HepG2 (cell line): ENCODE measurements around the gene CFL1. TPM values are rescaled to one million over a fixed set of nuclear protein-coding genes. Genes with fewer than 3 reads are reported as not detected.

Experiments
- ATAC-seq: fragments of 200-7000 bp; cut with Tn5 transposase; 3 replicates; pipeline ENCODE4 v1.9.1; 2020; ENCODE audit warnings: mild to moderate bottlenecking, moderate library complexity
- BruUV-seq: library from RNA; stranded (reverse); fragments of 400-500 nt; replicated peaks from 2 replicates; lab custom pipeline; 2021; lab: Mats Ljungman, UMichigan
- CTCF ChIA-PET: fragments of 300-600 bp; formaldehyde crosslinking; extraction: SDS; loops from one replicate; lab custom pipeline; 2021; ENCODE audit warnings: low total read pairs, inconsistent platforms, low intra/inter-chr PET ratio; lab: Yijun Ruan, JAX
- POLR2A ChIA-PET: fragments of 350-600 bp; sonication (Branson Sonifier 250); formaldehyde crosslinking; loops from one replicate; lab custom pipeline; 2020; ENCODE audit warnings: antibody characterized with exemption, inconsistent platforms; lab: Yijun Ruan, JAX
- DNase-seq: peaks from one replicate; pipeline ENCODE4 v3.0.0-alpha.2; 2015; ENCODE audit warnings: low spot score
- FAIRE-seq: peaks from 3 replicates; lab custom pipeline; 2011; peaks lifted over from hg19 to GRCh38; lab: Jason Lieb, UNC
- H2AFZ ChIP-seq: one replicate; pipeline ENCODE4 v1.6.1; 2011; ENCODE audit warnings: low read length, inconsistent platforms
- H3K27ac ChIP-seq: fragments of 300-600 bp; 3 replicates; pipeline ENCODE4 v1.8.0; 2011; ENCODE audit warnings: mixed run types, mild to moderate bottlenecking, mixed read lengths, low read length, inconsistent platforms; ENCODE audit not compliant: insufficient read depth; ENCODE audit errors: extremely low read length
- H3K27me3 ChIP-seq, 2 experiments: fragments of 200-600 bp in 1 of 2; 2 replicates in 1 of 2; 3 replicates in 1 of 2; pipeline versions ENCODE4 v1.6.0 to v1.8.0; 2011; ENCODE audit warnings: low read length in 2 of 2, mild to moderate bottlenecking in 2 of 2, moderate library complexity in 2 of 2, inconsistent platforms in 1 of 2; ENCODE audit not compliant: insufficient read depth in 2 of 2, control insufficient read depth in 1 of 2
- H3K36me3 ChIP-seq, 2 experiments: fragments of 200-600 bp in 1 of 2; replicated peaks in 1 of 2; 2 replicates in 1 of 2; 3 replicates in 1 of 2; pipeline versions ENCODE4 v1.5.1 to v1.8.0; 2011; ENCODE audit warnings: low read length in 2 of 2, inconsistent platforms in 1 of 2; ENCODE audit not compliant: insufficient read depth in 2 of 2, control insufficient read depth in 1 of 2
- H3K4me1 ChIP-seq: 2 replicates; pipeline ENCODE4 v1.5.1; 2012; ENCODE audit warnings: low read length, inconsistent platforms; ENCODE audit not compliant: insufficient read depth
- H3K4me2 ChIP-seq: 2 replicates; pipeline ENCODE4 v1.6.0; 2011; ENCODE audit warnings: low read depth, low read length, inconsistent platforms
- H3K4me3 ChIP-seq, 3 experiments: fragments of 200-600 bp in 1 of 3; sonication (generic), shearing (Covaris generic) in 1 of 3; replicated peaks in 1 of 3; 2 replicates each; pipeline ENCODE4 v1.5.1; 2011 to 2016; ENCODE audit warnings: low read length in 3 of 3, inconsistent platforms in 2 of 3, low read depth in 2 of 3, mild to moderate bottlenecking in 2 of 3, control low read depth in 1 of 3, mixed read lengths in 1 of 3; ENCODE audit not compliant: insufficient read depth in 1 of 3
- H3K79me2 ChIP-seq: one replicate; pipeline ENCODE4 v1.6.1; 2011; ENCODE audit warnings: low read length, inconsistent platforms; ENCODE audit not compliant: insufficient read depth
- H3K9ac ChIP-seq: 2 replicates; pipeline ENCODE4 v1.6.0; 2011; ENCODE audit warnings: mild to moderate bottlenecking, low read depth, low read length, inconsistent platforms; ENCODE audit not compliant: insufficient read depth
- H3K9me3 ChIP-seq: 2 replicates; pipeline ENCODE4 v1.5.1; 2012; ENCODE audit warnings: mild to moderate bottlenecking, low read length
- H4K20me1 ChIP-seq: 2 replicates; pipeline ENCODE4 v1.6.0; 2011; ENCODE audit warnings: inconsistent platforms, mild to moderate bottlenecking, low read length, moderate library complexity; ENCODE audit not compliant: insufficient read depth
- CBX5 ChIP-seq: sonication (generic); formaldehyde crosslinking; IDR thresholded peaks from 2 replicates; pipeline ENCODE4 v1.4.0; 2020; ENCODE audit warnings: missing genetic modification reagents, borderline replicate concordance
- DR1 ChIP-seq: sonication (generic); formaldehyde crosslinking; IDR thresholded peaks from 2 replicates; pipeline ENCODE4 v1.8.0; 2021; ENCODE audit warnings: mild to moderate bottlenecking, missing genetic modification reagents, inconsistent platforms
- EED ChIP-seq: sonication (generic); formaldehyde crosslinking; IDR thresholded peaks from 2 replicates; pipeline ENCODE4 v1.5.0; 2020; ENCODE audit warnings: mild to moderate bottlenecking, missing genetic modification reagents
- GATA4 ChIP-seq: sonication (generic); IDR thresholded peaks from 2 replicates; pipeline ENCODE4 v1.6.1; 2016; ENCODE audit warnings: antibody characterized with exemption, low read depth, borderline replicate concordance
- HMGA1 ChIP-seq: sonication (generic); formaldehyde crosslinking; conservative IDR thresholded peaks from 2 replicates; pipeline ENCODE4 v1.4.0; 2020; ENCODE audit warnings: missing genetic modification reagents
- MAX ChIP-seq: IDR thresholded peaks from 2 replicates; pipeline ENCODE4 v1.6.1; 2012; ENCODE audit warnings: inconsistent platforms
- NONO ChIP-seq, 2 experiments: fragments of 450-650 bp in 1 of 2; sonication (generic) in 1 of 2; formaldehyde crosslinking in 1 of 2; IDR thresholded peaks in 1 of 2; conservative IDR thresholded peaks in 1 of 2; 2 replicates each; pipeline versions ENCODE4 v1.6.1 to v1.8.0; 2017 to 2022; ENCODE audit warnings: mild to moderate bottlenecking in 1 of 2, missing genetic modification reagents in 1 of 2, moderate library complexity in 1 of 2
- NPAS2 ChIP-seq: sonication (generic); formaldehyde crosslinking; IDR thresholded peaks from 2 replicates; pipeline ENCODE4 v1.8.0; 2022; ENCODE audit warnings: mild to moderate bottlenecking, missing genetic modification reagents, borderline replicate concordance
- PAWR ChIP-seq: sonication (generic); formaldehyde crosslinking; IDR thresholded peaks from 2 replicates; pipeline ENCODE4 v1.4.0; 2020; ENCODE audit warnings: missing genetic modification reagents, mild to moderate bottlenecking, borderline replicate concordance
- RELA ChIP-seq: sonication (generic); formaldehyde crosslinking; IDR thresholded peaks from 2 replicates; pipeline ENCODE4 v1.4.0; 2020; ENCODE audit warnings: missing genetic modification reagents
- RFXANK ChIP-seq: IDR thresholded peaks from 2 replicates; pipeline ENCODE4 v1.6.1; 2016
- RXRB ChIP-seq: IDR thresholded peaks from 2 replicates; pipeline ENCODE4 v1.6.1; 2016; ENCODE audit warnings: borderline replicate concordance, missing genetic modification reagents, missing compliant biosample characterization
- TGIF2 ChIP-seq: IDR thresholded peaks from 2 replicates; pipeline ENCODE4 v1.6.1; 2016; ENCODE audit warnings: control low read depth, missing compliant biosample characterization
- TP53 ChIP-seq: sonication (generic); formaldehyde crosslinking; conservative IDR thresholded peaks from 2 replicates; pipeline ENCODE4 v1.4.0; 2020; ENCODE audit warnings: missing genetic modification reagents
- TSC22D2 ChIP-seq: sonication (generic); formaldehyde crosslinking; IDR thresholded peaks from 2 replicates; pipeline ENCODE4 v1.5.1; 2020; ENCODE audit warnings: missing genetic modification reagents, mild to moderate bottlenecking, borderline replicate concordance
- ZNF234 ChIP-seq: sonication (generic); formaldehyde crosslinking; conservative IDR thresholded peaks from 2 replicates; pipeline ENCODE4 v1.5.1; 2020; ENCODE audit warnings: mild to moderate bottlenecking, missing genetic modification reagents
- ZNF30 ChIP-seq: sonication (generic); formaldehyde crosslinking; IDR thresholded peaks from 2 replicates; pipeline ENCODE4 v1.5.0; 2020; ENCODE audit warnings: mild to moderate bottlenecking, missing genetic modification reagents
- ZNF326 ChIP-seq: sonication (generic); formaldehyde crosslinking; IDR thresholded peaks from 2 replicates; pipeline ENCODE4 v1.4.0; 2020; ENCODE audit warnings: missing genetic modification reagents, borderline replicate concordance
- ZNF33A ChIP-seq: sonication (generic); formaldehyde crosslinking; IDR thresholded peaks from 2 replicates; pipeline ENCODE4 v1.5.1; 2020; ENCODE audit warnings: missing genetic modification reagents, mild to moderate bottlenecking, moderate library complexity, borderline replicate concordance
- ZNF430 ChIP-seq: sonication (generic); formaldehyde crosslinking; IDR thresholded peaks from 2 replicates; pipeline ENCODE4 v1.9.0; 2021; ENCODE audit warnings: mild to moderate bottlenecking, missing genetic modification reagents
- ZNF562 ChIP-seq: sonication (generic); formaldehyde crosslinking; IDR thresholded peaks from 2 replicates; pipeline ENCODE4 v1.8.0; 2022; ENCODE audit warnings: missing genetic modification reagents, borderline replicate concordance
- ZNF720 ChIP-seq: sonication (generic); formaldehyde crosslinking; IDR thresholded peaks from 2 replicates; pipeline ENCODE4 v1.4.0; 2020; ENCODE audit warnings: missing genetic modification reagents
- ZNF746 ChIP-seq: sonication (generic); formaldehyde crosslinking; IDR thresholded peaks from 2 replicates; pipeline ENCODE4 v1.8.0; 2022; ENCODE audit warnings: mild to moderate bottlenecking, missing genetic modification reagents
- ZSCAN20 ChIP-seq: sonication (generic); formaldehyde crosslinking; IDR thresholded peaks from 2 replicates; pipeline ENCODE4 v1.4.0; 2020; ENCODE audit warnings: missing genetic modification reagents, mild to moderate bottlenecking, borderline replicate concordance
- WGBS: methylation state at CpG from one replicate; pipeline ENCODE4 v1.1.6; 2017; ENCODE audit warnings: low lambda C conversion rate; 5-methylcytosine and 5-hydroxymethylcytosine counted together
- in situ Hi-C: cut with HindIII; loops from 2 replicates; pipeline ENCODE4 v1.10.0; 2017; ENCODE audit warnings: low pct_unique_long_range_greater_than_20kb; ENCODE audit not compliant: extremely low pct_ligation_motif_present
- intact Hi-C: fragments of 100-400 bp; cut with micrococcal nuclease; formaldehyde crosslinking; loops from one replicate; pipeline ENCODE4 v1.10.0; 2022; ENCODE audit not compliant: unreplicated experiment
- polyA plus RNA-seq, 8 experiments: library from polyadenylated mRNA; depleted of rRNA in 3 of 8; stranded (reverse) in 7 of 8; unstranded in 1 of 8; fragments of >200 nt; fragmentation: Illumina TruSeq in 4 of 8; extraction: Trizol in 4 of 8; gene quantifications; 2 replicates each; pipeline versions ENCODE4 v1.2.1 to v1.2.3, GENCODE V29; 2011 to 2016; ENCODE audit warnings: low read depth in 4 of 8, missing spikeins in 1 of 8, mixed read lengths in 1 of 8; ENCODE audit not compliant: insufficient read depth in 1 of 8
- total RNA-seq, 5 experiments: library from RNA; depleted of rRNA; stranded (reverse); fragments of >200 nt; fragmentation: Illumina TruSeq; extraction: Trizol; gene quantifications; 2 replicates each; pipeline ENCODE4 v1.2.3, GENCODE V29; 2016; ENCODE audit warnings: low read depth in 1 of 5
- TF ChIP-seq, protein P1 (sequence below): sonication (generic); formaldehyde crosslinking; IDR thresholded peaks from 2 replicates; pipeline ENCODE4 v1.9.0; 2021; ENCODE audit warnings: missing genetic modification reagents, borderline replicate concordance

CFL1 gene
- total and polyA plus RNA-seq, 2 of the 13 experiments (the other 11 are each of a cell fraction or from before 2014, with no cell fraction given) = 379 to 383 TPM

DNA sequence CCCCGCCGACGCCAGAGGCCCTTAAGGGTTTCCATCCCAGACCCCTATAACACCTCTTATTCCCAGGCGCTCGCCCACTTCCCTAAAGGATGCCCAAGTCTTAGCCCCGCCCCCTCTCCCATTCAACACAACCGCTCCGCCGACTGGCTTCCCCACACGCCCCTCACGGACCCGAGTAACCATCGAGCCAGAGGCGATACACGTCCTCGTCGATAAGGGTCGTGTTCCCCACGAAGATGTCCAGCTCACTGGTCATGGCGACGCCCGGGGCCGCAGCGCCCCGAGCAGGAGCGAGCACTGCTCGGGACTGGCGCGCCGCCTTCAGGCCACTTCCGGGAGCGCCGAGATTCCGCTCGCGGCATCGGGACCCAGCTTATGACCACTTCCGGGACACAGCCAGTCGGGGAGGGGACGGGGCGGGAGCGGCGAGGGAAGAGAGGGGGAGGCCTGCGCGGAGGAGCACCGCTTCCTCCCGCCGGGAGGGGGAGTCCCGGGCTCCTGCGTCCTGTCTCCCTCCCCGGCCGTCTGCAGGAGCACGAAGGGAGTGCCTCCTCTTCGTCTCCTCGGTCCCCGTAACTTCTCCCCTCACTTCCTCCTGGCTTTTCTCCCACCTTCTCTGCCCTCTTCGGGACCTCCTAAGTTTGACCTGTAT is 30.3 kb upstream of the CFL1 start, which contains the start of gene FIBP:
Gene FIBP (minus strand): TSS at position 309 of the 652 bp plus-strand sequence. CDS start 53 bp downstream, at position 256.
- POLR2A ChIA-PET = interaction anchor here (0.6 to 7.6 kb wide), 31 partner anchors 8 to 249 kb away, joined by 3 to 95 read pairs (median 5); partner anchors contain the start of genes BANF1, C11orf68, CFL1 and EFEMP2
- intact Hi-C loops (loop anchor here (1.0 to 5.0 kb wide), 4 partner anchors 29 to 101 kb away; partner anchors contain the start of genes CFL1 and SART1), in situ Hi-C loops (no loop called here)
- ATAC-seq = peak; percentile 74
- WGBS = 1% methylated on average over 18 of the region's 57 CpGs
- no TSS peak for BruUV-seq
- Histone ChIP-seq H3K27me3 (no peaks in the 10 kb centered on the region; a peak in 1 of 5 replicates), H3K9me3 (no peaks in the 10 kb centered on the region), H3K9ac (peak within 1 kb of the TSS; percentile 70), H2AFZ (peak within 1 kb of the TSS; percentile 85), H3K4me2 (peak within 1 kb of the TSS; percentile 99), H3K36me3 (peaks cover 4 to 16% of the 10 kb centered on the region in 2 experiments; a peak in 4 of 5 replicates), H4K20me1 (no peaks in the 10 kb centered on the region), H3K4me3 (peak within 1 kb of the TSS; percentile 74 to 91 (median 87)), H3K4me1 (peaks cover 72% of the 10 kb centered on the region), H3K27ac (peak within 1 kb of the TSS; percentile 58), H3K79me2 (peaks cover 5% of the 10 kb centered on the region)
- CTCF ChIA-PET = interaction anchor here (1.1 to 6.9 kb wide), 5 partner anchors 11 to 143 kb away, joined by 3 to 63 read pairs (median 4); no protein-coding TSS in a partner anchor
- FAIRE-seq = peak; percentile 70
- DNase-seq = peak; percentile 90
- TF ChIP-seq PAWR (CRISPR knock-in tag) (no peak), ZNF562 (CRISPR knock-in tag) (no peak), ZNF430 (CRISPR knock-in tag) (peak; percentile 79), ZNF746 (CRISPR knock-in tag) (no peak), RELA (CRISPR knock-in tag) (no peak), NONO (IDR thresholded peaks at IDR 0.05) (no peak), NONO (CRISPR knock-in tag; conservative IDR thresholded peaks at IDR 0.05) (no peak; the same call in 1 of the 2 replicates), TGIF2 (peak; percentile 63; the same call in 1 of the 2 replicates), EED (CRISPR knock-in tag) (no peak), DR1 (CRISPR knock-in tag) (no peak), RFXANK (CRISPR knock-in tag) (no peak), TP53 (no peak), ZNF720 (CRISPR knock-in tag) (no peak), ZSCAN20 (CRISPR knock-in tag) (no peak), ZNF30 (CRISPR knock-in tag) (no peak), ZNF33A (CRISPR knock-in tag) (peak; percentile 70; the same call in 1 of the 2 replicates), TSC22D2 (no peak), ZNF234 (CRISPR knock-in tag) (no peak), GATA4 (peak; percentile 77; the same call in 1 of the 2 replicates), ZNF326 (CRISPR knock-in tag) (no peak), CBX5 (CRISPR knock-in tag) (peak; percentile 35; the same call in 1 of the 2 replicates), MAX (peak; percentile 67), NPAS2 (CRISPR knock-in tag) (no peak), RXRB (CRISPR knock-in tag) (no peak), HMGA1 (CRISPR knock-in tag) (no peak)
- TF ChIP-seq, protein P1, sequence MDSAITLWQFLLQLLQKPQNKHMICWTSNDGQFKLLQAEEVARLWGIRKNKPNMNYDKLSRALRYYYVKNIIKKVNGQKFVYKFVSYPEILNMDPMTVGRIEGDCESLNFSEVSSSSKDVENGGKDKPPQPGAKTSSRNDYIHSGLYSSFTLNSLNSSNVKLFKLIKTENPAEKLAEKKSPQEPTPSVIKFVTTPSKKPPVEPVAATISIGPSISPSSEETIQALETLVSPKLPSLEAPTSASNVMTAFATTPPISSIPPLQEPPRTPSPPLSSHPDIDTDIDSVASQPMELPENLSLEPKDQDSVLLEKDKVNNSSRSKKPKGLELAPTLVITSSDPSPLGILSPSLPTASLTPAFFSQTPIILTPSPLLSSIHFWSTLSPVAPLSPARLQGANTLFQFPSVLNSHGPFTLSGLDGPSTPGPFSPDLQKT = no peak
